ENCODE results near the gene PICALM.
"Not testable (repeated sequence)": the region's sequence is repeated elsewhere in the genome, so short reads cannot be mapped to it uniquely, and the experiment has no call there.

PICALM gene

DNA sequence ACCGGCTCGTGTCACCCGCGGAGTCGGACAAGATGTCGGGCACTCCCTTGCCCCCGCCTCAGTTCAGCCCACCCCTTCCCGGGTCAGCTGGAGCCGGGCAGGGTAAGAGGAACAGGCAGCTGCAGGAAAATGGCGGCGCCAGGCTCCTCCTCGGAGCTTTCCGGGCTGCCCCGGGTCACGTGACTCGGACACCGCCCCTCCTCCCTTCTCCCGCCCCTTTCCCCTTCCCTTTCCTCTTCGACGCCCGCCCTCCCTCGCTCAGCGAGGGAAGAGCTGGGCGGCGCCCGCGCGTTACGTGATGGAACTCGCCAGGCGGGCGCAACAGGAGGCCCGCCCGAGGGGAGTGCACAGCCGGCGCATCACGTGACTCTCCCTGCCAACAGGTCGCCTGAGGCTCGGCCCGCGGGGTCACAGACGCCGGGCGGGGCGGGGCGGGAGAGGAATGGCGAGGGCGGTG, at the start of gene PICALM:
PICALM (minus strand) TSS at position 134 of the 457 bp plus-strand sequence. CDS start 304 bp downstream, outside the sequence.
- no peak for TF ChIP-seq JUND (IDR thresholded peaks at IDR 0.05; ENCODE audit: low read depth)
- DNase-seq (ENCODE audit: low read depth in 1 of 2, low spot score in 1 of 2), result peak; percentile 92 to 99
- in situ Hi-C loops (cut with HindIII; ENCODE audit: low pct_unique_long_range_greater_than_20kb, low sequenced_read_pairs), result no loop called here

- DNase-seq (ENCODE audit: low read depth in 1 of 2, low spot score in 1 of 2), result no peak
- in situ Hi-C loops (cut with HindIII; ENCODE audit: low pct_unique_long_range_greater_than_20kb, low sequenced_read_pairs), result no loop called here
- no peak for TF ChIP-seq JUND (IDR thresholded peaks at IDR 0.05; ENCODE audit: low read depth)
Measured at GRCh38 chr11:86118253-86118652, 49.4 kb upstream of the PICALM start.

- in situ Hi-C loops (cut with HindIII; ENCODE audit: low pct_unique_long_range_greater_than_20kb, low sequenced_read_pairs), result no loop called here
- no peak for DNase-seq (ENCODE audit: low read depth in 1 of 2, low spot score in 1 of 2)
Measured at GRCh38 chr11:86117712-86118063, 48.8 kb upstream of the PICALM start.

DNA sequence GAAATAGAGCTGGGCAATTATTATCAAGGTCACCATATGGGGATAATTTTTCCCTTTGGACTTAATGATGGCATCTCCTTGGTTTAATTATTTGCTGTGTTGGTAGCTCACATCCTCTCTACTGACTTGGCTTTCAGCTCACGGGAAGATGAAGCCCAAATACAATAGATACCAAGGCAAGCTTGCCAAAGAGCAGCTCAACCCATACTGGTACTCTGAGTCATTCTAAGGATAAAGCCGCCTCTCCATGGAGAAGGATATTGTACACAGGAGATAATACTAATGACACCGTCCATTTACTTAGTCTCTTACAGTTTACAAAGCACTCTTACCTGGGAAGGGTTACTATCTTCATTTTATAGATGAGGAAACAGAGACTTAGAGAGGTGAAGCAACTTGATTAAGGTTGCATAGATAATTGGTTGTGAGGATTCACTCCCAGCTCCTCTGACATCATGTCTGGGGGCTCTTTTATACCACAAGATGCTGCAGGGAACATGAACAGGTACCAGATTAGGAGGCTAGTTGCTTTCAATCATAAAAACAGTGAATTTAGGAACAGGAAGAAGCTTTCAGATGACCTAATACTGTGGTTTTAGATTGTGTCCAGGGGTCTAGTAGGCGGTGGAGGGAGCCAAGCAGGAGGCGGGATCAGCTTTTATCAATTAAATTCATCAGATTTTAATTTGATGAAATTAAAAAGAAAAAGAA, 48.3 kb upstream of the PICALM start:
- no peak for DNase-seq (ENCODE audit: low read depth in 1 of 2, low spot score in 1 of 2)
- no peak for TF ChIP-seq JUND (IDR thresholded peaks at IDR 0.05; ENCODE audit: low read depth)
- in situ Hi-C loops (cut with HindIII; ENCODE audit: low pct_unique_long_range_greater_than_20kb, low sequenced_read_pairs), result no loop called here

More at GRCh38 chr11:86117712-86118063, 48.8 kb upstream of the PICALM start:
- TF ChIP-seq JUND (IDR thresholded peaks at IDR 0.05; ENCODE audit: low read depth), result no peak

- DNase-seq (ENCODE audit: low read depth in 1 of 2, low spot score in 1 of 2), result no peak
- no peak for TF ChIP-seq JUND (IDR thresholded peaks at IDR 0.05; ENCODE audit: low read depth)
- in situ Hi-C loops (cut with HindIII; ENCODE audit: low pct_unique_long_range_greater_than_20kb, low sequenced_read_pairs), result no loop called here
Measured at GRCh38 chr11:86116386-86116726, 47.5 kb upstream of the PICALM start.

DNA sequence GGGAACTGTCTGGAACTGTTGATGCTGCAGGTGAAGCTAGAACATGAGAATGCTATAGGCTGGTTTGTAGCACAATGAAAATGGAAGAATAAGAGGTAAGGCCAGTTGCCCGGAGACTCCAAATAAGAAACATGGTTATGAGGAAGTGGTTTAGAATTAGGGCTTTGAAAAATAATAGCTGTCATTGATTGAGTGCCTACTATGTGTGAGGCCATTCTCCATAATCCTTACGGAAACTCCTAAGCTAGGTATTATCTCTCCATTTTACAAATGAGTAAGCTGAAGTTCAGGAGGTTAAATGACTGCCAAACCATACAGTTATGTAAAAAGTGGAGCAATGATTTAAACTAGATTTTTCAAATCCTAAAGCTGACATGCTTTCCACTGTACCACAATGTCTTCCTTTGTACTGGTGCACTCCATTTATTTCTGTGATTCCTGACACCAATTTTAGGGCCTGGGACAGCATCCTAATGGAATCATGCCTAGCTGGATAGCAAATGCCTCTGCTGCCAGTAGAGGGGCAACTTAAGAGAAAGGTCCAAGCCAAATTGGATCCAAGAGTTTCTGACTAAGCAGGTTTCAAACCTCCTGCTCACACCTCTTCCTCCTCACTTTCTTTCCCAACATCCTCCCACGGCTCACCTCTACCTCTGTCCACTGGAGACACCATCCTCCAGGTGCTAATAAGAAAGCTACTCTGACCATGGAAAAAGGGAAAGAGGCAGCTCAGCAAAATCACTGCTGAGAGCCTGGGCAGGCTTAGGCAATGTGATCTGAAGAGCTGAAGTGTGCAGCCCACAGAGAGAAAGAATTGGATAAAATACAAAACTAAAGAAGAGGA, 46.9 kb upstream of the PICALM start:
- no peak for DNase-seq (ENCODE audit: low read depth in 1 of 2, low spot score in 1 of 2)
- in situ Hi-C loops (cut with HindIII; ENCODE audit: low pct_unique_long_range_greater_than_20kb, low sequenced_read_pairs), result no loop called here
- TF ChIP-seq JUND (IDR thresholded peaks at IDR 0.05; ENCODE audit: low read depth), result no peak

- DNase-seq (ENCODE audit: low read depth in 1 of 2, low spot score in 1 of 2), result no peak
- in situ Hi-C loops (cut with HindIII; ENCODE audit: low pct_unique_long_range_greater_than_20kb, low sequenced_read_pairs), result no loop called here
- TF ChIP-seq JUND (IDR thresholded peaks at IDR 0.05; ENCODE audit: low read depth), result no peak
Measured at GRCh38 chr11:86108890-86109638, 40.2 kb upstream of the PICALM start.

- in situ Hi-C loops (cut with HindIII; ENCODE audit: low pct_unique_long_range_greater_than_20kb, low sequenced_read_pairs), result no loop called here
- TF ChIP-seq JUND (IDR thresholded peaks at IDR 0.05; ENCODE audit: low read depth), result no peak
- DNase-seq (ENCODE audit: low read depth in 1 of 2, low spot score in 1 of 2), result no peak
Measured at GRCh38 chr11:86108191-86108590, 39.3 kb upstream of the PICALM start.

DNA sequence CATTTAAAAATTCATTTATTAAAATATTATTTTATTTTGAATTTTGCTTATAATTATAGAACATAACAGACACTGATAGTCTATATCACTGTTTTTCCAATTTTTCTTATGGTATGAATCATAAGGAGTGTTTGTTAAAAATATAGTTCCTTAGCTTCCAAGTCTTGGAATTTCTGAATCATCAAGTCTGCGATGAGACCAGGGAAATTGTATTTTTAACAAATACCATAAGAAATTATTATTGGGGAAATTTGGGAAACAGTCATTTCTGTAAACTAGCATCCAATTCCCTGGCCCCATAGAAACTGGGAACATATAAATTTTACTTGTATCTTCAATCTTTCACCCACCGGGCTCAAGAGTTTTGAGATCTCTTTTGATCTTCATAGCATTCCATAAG, 38.0 kb upstream of the PICALM start:
- in situ Hi-C loops (cut with HindIII; ENCODE audit: low pct_unique_long_range_greater_than_20kb, low sequenced_read_pairs), result no loop called here
- TF ChIP-seq JUND (IDR thresholded peaks at IDR 0.05; ENCODE audit: low read depth), result no peak
- DNase-seq (ENCODE audit: low read depth in 1 of 2, low spot score in 1 of 2), result no peak

- in situ Hi-C loops (cut with HindIII; ENCODE audit: low pct_unique_long_range_greater_than_20kb, low sequenced_read_pairs); DNase-seq (ENCODE audit: low read depth in 1 of 2, low spot score in 1 of 2): not testable (repeated sequence)
Measured at GRCh38 chr11:86106031-86106430, 37.1 kb upstream of the PICALM start.

- DNase-seq (ENCODE audit: low read depth in 1 of 2, low spot score in 1 of 2); in situ Hi-C loops (cut with HindIII; ENCODE audit: low pct_unique_long_range_greater_than_20kb, low sequenced_read_pairs): not testable (repeated sequence)
Measured at GRCh38 chr11:86105601-86106000, 36.7 kb upstream of the PICALM start.

- no peak for DNase-seq (ENCODE audit: low read depth in 1 of 2, low spot score in 1 of 2)
- in situ Hi-C loops (cut with HindIII; ENCODE audit: low pct_unique_long_range_greater_than_20kb, low sequenced_read_pairs), result no loop called here
Measured at GRCh38 chr11:86103808-86104207, 34.9 kb upstream of the PICALM start.

DNA sequence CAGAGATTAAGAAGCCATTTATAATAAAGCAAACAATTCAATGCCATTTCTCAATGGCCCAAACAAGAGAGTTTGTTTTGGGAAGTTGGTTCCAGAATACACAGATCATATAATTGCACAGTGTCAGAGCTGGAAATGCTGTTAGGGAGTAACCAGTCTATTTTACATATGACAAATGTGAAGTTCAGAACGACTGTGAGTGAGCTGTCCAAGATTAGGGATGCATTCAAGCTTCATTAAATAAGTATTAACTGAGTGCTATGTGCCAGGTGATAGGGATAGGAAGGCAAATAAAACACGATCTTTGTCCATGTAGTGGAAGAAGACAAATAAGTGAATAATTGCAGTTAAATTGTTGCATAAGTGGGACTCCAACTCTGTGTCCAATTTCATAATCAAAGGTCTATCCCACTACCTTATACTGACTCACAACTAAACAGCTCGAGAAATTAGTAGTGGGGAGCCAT, 33.1 kb upstream of the PICALM start:
- peak in 1 of 2 experiments; percentile 41 for DNase-seq (ENCODE audit: low read depth in 1 of 2, low spot score in 1 of 2)
- in situ Hi-C loops (cut with HindIII; ENCODE audit: low pct_unique_long_range_greater_than_20kb, low sequenced_read_pairs), result no loop called here
- no peak for TF ChIP-seq JUND (IDR thresholded peaks at IDR 0.05; ENCODE audit: low read depth)

More at GRCh38 chr11:86103808-86104207, 34.9 kb upstream of the PICALM start:
- TF ChIP-seq JUND (IDR thresholded peaks at IDR 0.05; ENCODE audit: low read depth), result no peak
